ENCODE data around the gene SLCO2A1. TPM values are rescaled to one million over a fixed set of nuclear protein-coding genes. Genes with fewer than 3 reads are reported as not detected.

SLCO2A1 gene
- total and polyA plus RNA-seq, 2 of the 4 experiments (the other 2 are of a cell fraction): under 0.01 to 1.5 TPM

- H3K4ac ChIP-seq (ENCODE audit: low read depth, low read length): no peak overlapping the region
- no peak overlapping the region for H2AK5ac ChIP-seq (ENCODE audit: low read depth, low read length)
- H2BK5ac ChIP-seq (ENCODE audit: low read depth, low read length, poor library complexity, severe bottlenecking): no peak overlapping the region
- dilution Hi-C loops (cut with HindIII; ENCODE audit: low sequenced_read_pairs, unreplicated experiment): no loop called here
- no peak overlapping the region for H4K5ac ChIP-seq (ENCODE audit: low read depth, low read length)
- H3K9me1 ChIP-seq (ENCODE audit: insufficient read depth, low read length): peaks cover 6% of the 10 kb centered on the region; the same call in 1 of the 2 replicates
- no peaks in the 10 kb centered on the region for H3K27me3 ChIP-seq (ENCODE audit: control insufficient read depth, insufficient read depth, low read length)
- no peak overlapping the region for H2BK15ac ChIP-seq (ENCODE audit: low read depth, low read length)
- H4K8ac ChIP-seq (ENCODE audit: low read depth in 2 of 2, low read length in 2 of 2): no peak overlapping the region
- intact Hi-C loops (cut with micrococcal nuclease): no loop called here
- no peaks in the 10 kb centered on the region for H3K9me3 ChIP-seq (ENCODE audit: control insufficient read depth, insufficient read depth, low read length)
- no peak for DNase-seq
- no peak overlapping the region for H3K4me2 ChIP-seq (ENCODE audit: low read depth, low read length)
- no peak overlapping the region for H3K4me3 ChIP-seq (ENCODE audit: insufficient read depth, low read depth, low read length)
- ATAC-seq (ENCODE audit: low read depth): no peak
- no TSS peak for BruUV-seq (replicated peaks)
- H3K9ac ChIP-seq (ENCODE audit: low read depth, low read length): no peak overlapping the region
- H3K79me1 ChIP-seq (ENCODE audit: low read depth in 1 of 2, low read length in 2 of 2): no peaks in the 10 kb centered on the region
- H2BK20ac ChIP-seq (ENCODE audit: low read depth, low read length): no peak overlapping the region
- no peaks in the 10 kb centered on the region for H4K20me1 ChIP-seq (ENCODE audit: insufficient read depth, low read length)
- POLR2A ChIA-PET (ENCODE audit: unreplicated experiment): no interaction called here
- peaks cover 8% of the 10 kb centered on the region for H3K4me1 ChIP-seq (ENCODE audit: control insufficient read depth, insufficient read depth, low read length)
- H2BK120ac ChIP-seq (ENCODE audit: low read depth, low read length): no peak overlapping the region
- CTCF ChIA-PET: no interaction called here
- no peaks in the 10 kb centered on the region for H3K36me3 ChIP-seq (ENCODE audit: control insufficient read depth, insufficient read depth, low read length)
- H3K23ac ChIP-seq (ENCODE audit: low read depth, low read length): no peak overlapping the region
- no peak overlapping the region for H4K91ac ChIP-seq (ENCODE audit: insufficient read depth, low read depth, low read length)
- H3K14ac ChIP-seq (replicated peaks; ENCODE audit: low read depth, low read length): no peak overlapping the region
- H3K56ac ChIP-seq (ENCODE audit: extremely low read depth, insufficient read depth, low read length): no peak overlapping the region
- H3K27ac ChIP-seq (ENCODE audit: insufficient read depth, low read length): no peak overlapping the region
- H2AFZ ChIP-seq (replicated peaks; ENCODE audit: low read length, poor library complexity): no peak overlapping the region
- WGBS, 2 experiments (ENCODE audit: extremely low coverage in 2 of 2, insufficient read length in 1 of 2): no CpG with 5 or more reads among the region's 5 CpGs
- in situ Hi-C loops (cut with MboI; ENCODE audit: low sequenced_read_pairs): no loop called here
- TF ChIP-seq RFX5 (IDR thresholded peaks at IDR 0.05; ENCODE audit: low read depth, low read length) (no peak), POLR2A (IDR thresholded peaks at IDR 0.05; ENCODE audit: low read depth, low read length) (no peak), BHLHE40 (IDR thresholded peaks at IDR 0.05; ENCODE audit: low read depth, low read length) (no peak), USF2 (IDR thresholded peaks at IDR 0.05; ENCODE audit: low read depth, low read length) (no peak), CHD1 (IDR thresholded peaks at IDR 0.05; ENCODE audit: low read depth, low read length) (no peak), CTCF (conservative IDR thresholded peaks at IDR 0.05; ENCODE audit: low read depth, low read length) (no peak), CEBPB (IDR thresholded peaks at IDR 0.05; ENCODE audit: low read depth, low read length) (no peak), MXI1 (IDR thresholded peaks at IDR 0.05; ENCODE audit: borderline replicate concordance, low read depth, low read length) (no peak), NFE2L2 (IDR thresholded peaks at IDR 0.05; ENCODE audit: low read depth, low read length) (no peak), MAZ (IDR thresholded peaks at IDR 0.05; ENCODE audit: borderline replicate concordance, low read depth, low read length) (no peak), SMC3 (IDR thresholded peaks at IDR 0.05; ENCODE audit: low read depth, low read length) (no peak), RAD21 (IDR thresholded peaks at IDR 0.05; ENCODE audit: low read length) (no peak)
- H2AK9ac ChIP-seq (replicated peaks; ENCODE audit: low read depth, low read length, poor library complexity): no peak overlapping the region
- H3K18ac ChIP-seq (ENCODE audit: low read depth, low read length): no peak overlapping the region
Measured at GRCh38 chr3:133958071-133958805, 71.5 kb downstream of the SLCO2A1 start.
